HEK293 (cell line): ENCODE data around the gene CXADR.

Experiments
- BCL11A ChIP-seq: fragments of 450-650 bp; formaldehyde crosslinking; IDR thresholded peaks from 2 replicates; pipeline ENCODE4 v1.5.1; 2016; ENCODE audit warnings: low read depth, missing biosample characterization, missing genetic modification characterization
- EGR2 ChIP-seq: fragments of 450-650 bp; formaldehyde crosslinking; IDR thresholded peaks from 2 replicates; pipeline ENCODE4 v1.5.1; 2016; ENCODE audit warnings: low read depth, missing biosample characterization, missing genetic modification characterization
- GLIS2 ChIP-seq: fragments of 450-650 bp; formaldehyde crosslinking; IDR thresholded peaks from 2 replicates; pipeline ENCODE4 v1.5.1; 2016; ENCODE audit warnings: missing biosample characterization, missing genetic modification characterization
- KLF9 ChIP-seq: fragments of 450-650 bp; formaldehyde crosslinking; IDR thresholded peaks from 2 replicates; pipeline ENCODE4 v1.5.1; 2016; ENCODE audit warnings: missing biosample characterization, missing genetic modification characterization, low read depth
- MEIS1 ChIP-seq: sonication (generic); formaldehyde crosslinking; IDR thresholded peaks from 2 replicates; pipeline ENCODE4 v1.8.1; 2022; ENCODE audit warnings: missing genetic modification reagents, mild to moderate bottlenecking, borderline replicate concordance
- MZF1 ChIP-seq: fragments of 450-650 bp; formaldehyde crosslinking; IDR thresholded peaks from 2 replicates; pipeline ENCODE4 v1.5.1; 2017; ENCODE audit warnings: missing biosample characterization, missing genetic modification characterization, borderline replicate concordance
- OSR2 ChIP-seq: fragments of 450-650 bp; formaldehyde crosslinking; IDR thresholded peaks from 2 replicates; pipeline ENCODE4 v1.5.1; 2016; ENCODE audit warnings: missing biosample characterization, missing genetic modification characterization
- SP3 ChIP-seq: fragments of 450-650 bp; formaldehyde crosslinking; IDR thresholded peaks from 2 replicates; pipeline ENCODE4 v1.5.1; 2016; ENCODE audit warnings: missing biosample characterization, missing genetic modification characterization
- ZBTB10 ChIP-seq: fragments of 450-650 bp; formaldehyde crosslinking; IDR thresholded peaks from 2 replicates; pipeline ENCODE4 v1.5.1; 2016; ENCODE audit warnings: missing biosample characterization, missing genetic modification characterization
- ZBTB26 ChIP-seq: fragments of 450-650 bp; formaldehyde crosslinking; optimal IDR thresholded peaks from 2 replicates; pipeline ENCODE3; 2016; ENCODE audit warnings: missing biosample characterization, mild to moderate bottlenecking, missing genetic modification characterization
- ZFP3 ChIP-seq: fragments of 450-650 bp; formaldehyde crosslinking; IDR thresholded peaks from 2 replicates; pipeline ENCODE4 v1.5.1; 2016; ENCODE audit warnings: low read depth, missing biosample characterization, missing genetic modification characterization
- ZIC2 ChIP-seq: fragments of 450-650 bp; formaldehyde crosslinking; IDR thresholded peaks from 2 replicates; pipeline ENCODE4 v1.5.1; 2016; ENCODE audit warnings: missing biosample characterization, missing genetic modification characterization
- ZNF112 ChIP-seq: fragments of 450-650 bp; formaldehyde crosslinking; IDR thresholded peaks from 2 replicates; pipeline ENCODE4 v1.5.0; 2017; ENCODE audit warnings: missing biosample characterization, missing genetic modification characterization
- ZNF114 ChIP-seq: fragments of 450-650 bp; formaldehyde crosslinking; IDR thresholded peaks from 2 replicates; pipeline ENCODE4 v1.5.0; 2017; ENCODE audit warnings: missing biosample characterization, missing genetic modification characterization
- ZNF121 ChIP-seq: fragments of 450-650 bp; formaldehyde crosslinking; IDR thresholded peaks from 2 replicates; pipeline ENCODE4 v1.5.1; 2016; ENCODE audit warnings: missing biosample characterization, missing genetic modification characterization
- ZNF138 ChIP-seq: fragments of 450-650 bp; formaldehyde crosslinking; IDR thresholded peaks from 2 replicates; pipeline ENCODE4 v1.5.1; 2016; ENCODE audit warnings: missing biosample characterization, missing genetic modification characterization, borderline replicate concordance
- ZNF157 ChIP-seq: fragments of 450-650 bp; formaldehyde crosslinking; IDR thresholded peaks from 2 replicates; pipeline ENCODE4 v1.5.1; 2016; ENCODE audit warnings: missing biosample characterization, missing genetic modification characterization
- ZNF169 ChIP-seq: fragments of 450-650 bp; formaldehyde crosslinking; IDR thresholded peaks from 2 replicates; pipeline ENCODE4 v1.5.1; 2016; ENCODE audit warnings: missing biosample characterization, missing genetic modification characterization
- ZNF184 ChIP-seq: fragments of 450-650 bp; IDR thresholded peaks from 2 replicates; pipeline ENCODE4 v1.5.1; 2018; ENCODE audit warnings: missing biosample characterization, mild to moderate bottlenecking, missing genetic modification characterization
- ZNF202 ChIP-seq: fragments of 450-650 bp; formaldehyde crosslinking; IDR thresholded peaks from 2 replicates; pipeline ENCODE4 v1.5.1; 2016; ENCODE audit warnings: missing biosample characterization, missing genetic modification characterization, borderline replicate concordance
- ZNF211 ChIP-seq: fragments of 450-650 bp; formaldehyde crosslinking; IDR thresholded peaks from 2 replicates; pipeline ENCODE4 v1.5.1; 2016; ENCODE audit warnings: low read depth, missing biosample characterization, missing genetic modification characterization
- ZNF23 ChIP-seq: fragments of 450-650 bp; formaldehyde crosslinking; IDR thresholded peaks from 2 replicates; pipeline ENCODE4 v1.5.1; 2016; ENCODE audit warnings: missing biosample characterization, missing genetic modification characterization, borderline replicate concordance
- ZNF26 ChIP-seq: fragments of 450-650 bp; formaldehyde crosslinking; IDR thresholded peaks from 2 replicates; pipeline ENCODE4 v1.5.1; 2016; ENCODE audit warnings: missing biosample characterization, missing genetic modification characterization
- ZNF324 ChIP-seq: fragments of 450-650 bp; formaldehyde crosslinking; IDR thresholded peaks from 2 replicates; pipeline ENCODE4 v1.5.1; 2016; ENCODE audit warnings: missing biosample characterization, missing genetic modification characterization
- ZNF544 ChIP-seq: fragments of 450-650 bp; formaldehyde crosslinking; IDR thresholded peaks from 2 replicates; pipeline ENCODE4 v1.5.0; 2017; ENCODE audit warnings: missing biosample characterization, missing genetic modification characterization
- ZNF610 ChIP-seq: fragments of 450-650 bp; formaldehyde crosslinking; IDR thresholded peaks from 2 replicates; pipeline ENCODE4 v1.5.1; 2016; ENCODE audit warnings: missing biosample characterization, missing genetic modification characterization, borderline replicate concordance
- ZNF629 ChIP-seq: fragments of 450-650 bp; formaldehyde crosslinking; IDR thresholded peaks from 2 replicates; pipeline ENCODE4 v1.5.1; 2017; ENCODE audit warnings: missing biosample characterization, missing genetic modification characterization
- ZNF639 ChIP-seq: fragments of 450-650 bp; formaldehyde crosslinking; IDR thresholded peaks from 2 replicates; pipeline ENCODE4 v1.5.1; 2016; ENCODE audit warnings: missing biosample characterization, missing genetic modification characterization
- ZNF76 ChIP-seq: fragments of 450-650 bp; formaldehyde crosslinking; IDR thresholded peaks from 2 replicates; pipeline ENCODE4; 2016; ENCODE audit warnings: low read depth, missing biosample characterization, missing genetic modification characterization, borderline replicate concordance
- ZNF768 ChIP-seq: fragments of 450-650 bp; formaldehyde crosslinking; IDR thresholded peaks from 2 replicates; pipeline ENCODE4 v1.5.1; 2018; ENCODE audit warnings: missing biosample characterization, mild to moderate bottlenecking, missing genetic modification characterization
- ZNF777 ChIP-seq: fragments of 450-650 bp; formaldehyde crosslinking; IDR thresholded peaks from 2 replicates; pipeline ENCODE4 v1.5.1; 2017; ENCODE audit warnings: missing biosample characterization, missing genetic modification characterization, borderline replicate concordance

CXADR gene

GRCh38 chr21:17501107-17502006 is 11.5 kb upstream of the CXADR start (continued):
- TF ChIP-seq ZNF184 (tag by site-specific recombination): peak; percentile 79; the same call in 1 of the 2 replicates
- TF ChIP-seq EGR2: peak; percentile 94
- TF ChIP-seq ZNF112 (tag by site-specific recombination): no peak
- TF ChIP-seq ZNF544: no peak
- TF ChIP-seq ZNF202: no peak
- no peak for TF ChIP-seq ZNF23 (tag by site-specific recombination)
- peak; percentile 69; the same call in 1 of the 2 replicates for TF ChIP-seq ZNF324 (tag by site-specific recombination)
- no peak for TF ChIP-seq ZNF76 (tag by site-specific recombination)
- TF ChIP-seq ZNF777 (tag by site-specific recombination): no peak
- TF ChIP-seq ZNF121 (tag by site-specific recombination): no peak
- peak; percentile 72 for TF ChIP-seq ZNF629
- TF ChIP-seq ZFP3 (tag by site-specific recombination): no peak
- TF ChIP-seq ZIC2: no peak; the same call in 1 of the 2 replicates
- no peak for TF ChIP-seq ZNF26 (tag by site-specific recombination)
- peak; percentile 69 for TF ChIP-seq KLF9
- TF ChIP-seq ZNF169 (tag by site-specific recombination): no peak
- TF ChIP-seq ZNF114 (tag by site-specific recombination): no peak
- TF ChIP-seq ZNF138 (tag by site-specific recombination): no peak
- TF ChIP-seq OSR2 (tag by site-specific recombination): peak; percentile 95
- peak; percentile 35; the same call in 1 of the 2 replicates for TF ChIP-seq MEIS1 (CRISPR knock-in tag)
- TF ChIP-seq ZNF610 (tag by site-specific recombination): no peak
- peak; percentile 90 for TF ChIP-seq ZNF639 (tag by site-specific recombination)
- no peak for TF ChIP-seq ZBTB26 (tag by site-specific recombination)
- TF ChIP-seq SP3 (tag by site-specific recombination): peak; percentile 25; the same call in 1 of the 2 replicates
- TF ChIP-seq GLIS2 (tag by site-specific recombination): peak; percentile 31; the same call in 1 of the 2 replicates
- TF ChIP-seq BCL11A (tag by site-specific recombination): peak; percentile 95
- no peak for TF ChIP-seq ZBTB10 (tag by site-specific recombination)
- TF ChIP-seq ZNF157 (tag by site-specific recombination): no peak
- no peak for TF ChIP-seq ZNF768 (tag by site-specific recombination)
- no peak for TF ChIP-seq ZNF211 (tag by site-specific recombination)
- TF ChIP-seq MZF1 (tag by site-specific recombination): no peak
